T-helper 2 cell (primary cell): ENCODE measurements around the gene CBX4.

Experiments used
- DNase-seq, 5 experiments: peaks; one replicate each; pipeline versions ENCODE4 v3.0.0 to v3.0.0-alpha.2; 2012 to 2022

CBX4 gene

GRCh38 chr17:79829004-79829403 is 10.2 kb downstream of the CBX4 start:
- no peak for DNase-seq

DNA sequence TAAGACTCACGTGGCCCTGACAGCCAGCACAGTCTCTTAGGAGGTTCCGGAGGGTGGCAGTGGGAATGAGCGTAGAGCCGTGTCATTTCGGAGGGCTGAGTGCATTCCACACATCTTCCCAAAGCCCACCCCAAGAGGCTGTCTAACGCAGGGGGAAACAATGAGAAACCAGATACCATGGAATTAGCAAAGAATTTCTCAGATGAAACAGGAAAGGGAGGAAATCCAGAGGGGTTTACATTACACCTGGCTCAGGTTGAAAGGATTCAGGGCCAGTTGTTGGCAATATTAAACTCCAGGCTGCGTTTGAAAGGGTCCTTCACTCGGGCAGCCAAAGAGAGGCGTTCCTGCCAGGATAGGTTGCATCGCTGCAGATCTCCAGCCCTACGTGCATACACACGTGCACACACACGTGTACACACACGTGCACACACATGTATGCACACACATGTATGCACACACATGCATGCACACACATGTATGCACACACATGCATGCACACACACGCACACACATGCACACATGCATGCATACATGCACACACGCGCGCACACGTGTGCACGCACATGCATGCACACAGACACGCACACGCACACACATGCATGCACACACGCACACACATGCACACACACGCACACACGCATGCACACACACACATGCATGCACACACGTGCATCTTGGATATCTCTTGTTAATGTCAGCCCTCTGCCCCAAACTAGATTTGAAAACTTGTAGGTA is 12.2 kb downstream of the CBX4 start:
- no peak for DNase-seq

DNA sequence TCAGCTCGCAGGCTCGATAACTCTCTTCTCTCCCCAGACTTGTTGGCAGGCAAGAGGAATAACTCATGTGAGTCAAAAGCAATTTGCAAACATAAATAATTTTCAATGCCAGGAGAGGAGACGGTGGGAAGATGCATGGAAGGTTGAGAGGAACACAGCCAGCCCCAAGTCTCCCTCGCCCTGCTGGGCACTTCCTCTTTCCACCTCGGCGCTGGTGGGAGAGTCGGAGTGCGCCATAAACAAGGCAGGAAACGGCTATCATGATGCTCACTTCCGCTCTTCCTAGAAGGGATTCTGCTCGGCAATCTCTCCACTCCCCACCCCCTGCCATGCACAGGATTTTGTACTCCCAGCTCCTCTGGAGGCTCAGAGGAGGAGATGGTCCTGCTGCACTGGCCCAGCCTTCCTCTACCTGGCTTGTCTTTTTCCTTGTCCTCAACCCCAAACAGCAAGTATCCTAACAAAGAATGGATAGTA is 13.0 kb downstream of the CBX4 start:
- no peak for DNase-seq

- no peak for DNase-seq
Observed at GRCh38 chr17:79825580-79825921, 13.7 kb downstream of the CBX4 start.

GRCh38 chr17:79824893-79825579 is 14.2 kb downstream of the CBX4 start:
- no peak for DNase-seq

DNA sequence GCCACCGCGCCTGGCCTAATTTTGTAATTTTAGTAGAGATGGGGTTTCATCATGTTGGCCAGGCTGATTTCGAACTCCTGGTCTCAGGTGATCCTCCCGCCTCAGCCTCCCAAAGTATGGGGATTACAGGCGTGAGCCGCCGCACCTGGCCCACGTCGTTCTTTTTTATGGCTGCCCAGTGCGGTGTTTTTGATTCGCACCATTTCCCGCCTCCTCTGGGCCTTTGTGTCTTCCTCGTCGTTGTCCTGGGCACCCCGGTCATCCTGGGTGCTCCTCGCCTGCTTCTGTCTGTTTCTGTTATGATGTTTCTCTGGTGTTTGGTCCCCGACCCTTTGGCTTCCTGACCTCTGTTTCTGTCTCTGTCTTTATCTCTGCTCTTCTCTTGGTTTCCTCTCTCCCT is 15.0 kb downstream of the CBX4 start:
- DNase-seq = no peak

- DNase-seq = no peak
Observed at GRCh38 chr17:79822583-79823124, 16.6 kb downstream of the CBX4 start.

- no peak for DNase-seq
Observed at GRCh38 chr17:79821331-79822095, 17.7 kb downstream of the CBX4 start.

- no peak for DNase-seq
Observed at GRCh38 chr17:79820959-79821330, 18.3 kb downstream of the CBX4 start.

GRCh38 chr17:79819534-79820276 is 19.5 kb downstream of the CBX4 start:
- no peak for DNase-seq

- no peak for DNase-seq
Observed at GRCh38 chr17:79819085-79819484, 20.2 kb downstream of the CBX4 start.

- DNase-seq = no peak
Observed at GRCh38 chr17:79818026-79818758, 21.0 kb downstream of the CBX4 start.

DNA sequence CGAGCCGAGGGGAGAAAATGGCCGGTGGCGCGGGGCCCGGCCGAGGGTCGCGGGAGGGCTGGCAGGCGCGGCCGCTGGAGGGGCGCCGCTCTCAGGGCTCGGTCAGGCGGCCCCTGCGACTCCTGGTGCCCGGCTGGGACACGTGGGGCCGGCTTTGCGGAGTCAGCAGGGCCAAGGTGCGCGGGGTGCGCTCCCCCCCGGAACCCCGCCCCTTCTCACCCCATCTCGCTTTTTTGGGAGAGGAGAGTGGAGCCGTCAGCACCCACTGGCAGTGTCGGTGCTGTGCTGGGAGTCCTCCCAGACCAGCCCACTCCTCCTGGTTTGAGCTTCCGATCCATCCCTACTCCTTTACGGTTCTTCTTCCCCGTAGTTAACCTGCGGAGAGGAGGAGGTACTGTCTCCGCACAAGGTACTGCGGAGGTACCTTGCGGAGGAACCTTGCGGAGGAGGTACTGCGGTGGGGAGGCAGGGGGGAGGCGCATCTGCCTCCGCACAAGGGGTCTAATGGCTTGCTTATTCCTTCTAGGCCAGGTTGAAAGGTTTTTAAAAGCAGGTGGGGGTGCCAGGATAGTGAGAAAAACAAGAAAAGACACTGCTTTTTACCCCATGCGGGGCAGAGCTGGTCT is 23.3 kb downstream of the CBX4 start:
- DNase-seq = no peak

GRCh38 chr17:79814974-79815835 is 24.0 kb downstream of the CBX4 start:
- no peak for DNase-seq

GRCh38 chr17:79814127-79814973 is 24.9 kb downstream of the CBX4 start:
- DNase-seq = no peak

GRCh38 chr17:79813297-79814126 is 25.7 kb downstream of the CBX4 start:
- peak in 1 of 5 experiments; percentile 31 for DNase-seq

DNA sequence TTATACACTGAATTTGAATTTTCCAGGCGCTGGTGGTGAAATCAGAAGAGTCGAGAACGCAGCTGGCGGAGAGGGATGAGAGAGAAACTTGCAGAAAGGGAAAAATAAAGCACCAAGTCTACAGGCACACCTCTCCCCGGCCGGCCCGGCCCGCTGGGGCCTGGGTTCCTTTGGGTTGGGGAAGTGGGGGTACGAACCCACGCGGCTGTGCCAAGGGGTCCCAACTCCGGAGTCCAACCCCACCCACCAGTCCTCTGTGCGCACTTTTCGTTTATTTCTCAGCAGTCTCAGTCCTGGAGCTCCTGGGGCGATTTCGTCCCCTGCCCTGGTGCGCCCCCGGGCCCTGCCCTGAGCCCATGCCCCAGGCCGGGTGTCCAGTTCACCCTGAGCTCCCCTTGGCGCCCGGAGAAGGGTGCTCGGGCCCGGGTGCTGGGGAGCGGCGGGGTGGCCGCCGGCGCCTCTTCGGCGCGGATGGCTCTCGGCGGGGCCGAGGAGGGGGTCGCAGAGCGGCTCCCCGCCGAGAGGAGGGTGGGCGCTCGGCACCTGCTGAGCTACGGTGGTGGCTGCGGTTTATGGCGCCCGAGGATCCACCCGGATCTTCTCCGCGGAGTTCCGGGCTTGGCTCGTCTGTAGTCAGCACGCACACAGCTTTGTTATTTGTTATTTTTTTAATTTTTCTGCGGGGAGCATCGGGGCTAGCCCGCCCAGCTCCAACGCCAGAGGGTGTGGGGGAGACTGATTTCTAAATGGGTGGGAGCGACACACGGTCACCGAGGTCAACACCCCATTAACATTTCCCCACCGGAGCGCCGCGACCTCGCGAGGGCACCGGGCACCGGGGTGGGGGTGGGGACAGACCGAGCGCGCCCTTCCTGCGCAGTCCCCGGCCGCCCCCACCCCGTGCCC is 26.6 kb downstream of the CBX4 start:
- no peak for DNase-seq
